Endothelial cell of umbilical vein (primary cell): ENCODE results near the gene FAM107A. TPM values are rescaled to one million over a fixed set of nuclear protein-coding genes. Genes with fewer than 3 reads are reported as not detected.

Experiments
- BruUV-seq: library from RNA; stranded (reverse); fragments of 400-500 nt; replicated peaks from 2 replicates; lab custom pipeline; 2021; lab: Mats Ljungman, UMichigan
- CTCF ChIA-PET: fragments of 300-600, 350-600 bp; sonication (Branson Sonifier 250); formaldehyde crosslinking; loops from one replicate; lab custom pipeline; 2021; ENCODE audit warnings: antibody characterized with exemption, inconsistent platforms; lab: Charles Lee
- POLR2A ChIA-PET: fragments of 300-600, 350-600 bp; sonication (Branson Sonifier 250); formaldehyde crosslinking; loops from one replicate; lab custom pipeline; 2021; ENCODE audit warnings: antibody characterized with exemption, inconsistent platforms; lab: Charles Lee
- DNase-seq: peaks from one replicate; pipeline ENCODE4 v3.0.0-alpha.2; 2011; ENCODE audit warnings: low read depth, low spot score
- FAIRE-seq: peaks from 2 replicates; lab custom pipeline; 2011; peaks lifted over from hg19 to GRCh38; lab: Jason Lieb, UNC
- H2AFZ ChIP-seq: 2 replicates; pipeline ENCODE4 v1.6.0; 2012; ENCODE audit warnings: low read depth, low read length, control low read depth, inconsistent platforms
- H3K27ac ChIP-seq: 2 replicates; pipeline ENCODE4 v1.5.1; 2011; ENCODE audit warnings: low read depth, mild to moderate bottlenecking, control low read depth, low read length, moderate library complexity; ENCODE audit not compliant: insufficient read depth
- H3K27me3 ChIP-seq, 2 experiments: 2 replicates each; pipeline versions ENCODE4 v1.6.0 to v1.6.1; 2011; ENCODE audit warnings: low read length in 2 of 2, mixed read lengths in 1 of 2; ENCODE audit not compliant: control insufficient read depth in 2 of 2, insufficient read depth in 2 of 2
- H3K36me3 ChIP-seq, 2 experiments: 2 replicates in 1 of 2; 3 replicates in 1 of 2; pipeline ENCODE4 v1.5.1; 2011; ENCODE audit warnings: low read length in 2 of 2, mild to moderate bottlenecking in 1 of 2, moderate library complexity in 1 of 2; ENCODE audit not compliant: control insufficient read depth in 2 of 2, insufficient read depth in 2 of 2; ENCODE audit errors: extremely low read depth in 1 of 2
- H3K4me1 ChIP-seq: 3 replicates; pipeline ENCODE4 v1.5.1; 2011; ENCODE audit warnings: mild to moderate bottlenecking, low read length; ENCODE audit not compliant: control insufficient read depth, insufficient read depth; ENCODE audit errors: extremely low read depth
- H3K4me2 ChIP-seq: 2 replicates; pipeline ENCODE4 v1.6.1; 2011; ENCODE audit warnings: low read length, control low read depth, mixed read lengths; ENCODE audit not compliant: insufficient read depth
- H3K4me3 ChIP-seq, 3 experiments: fragments of 200-600 bp in 1 of 3; sonication (generic), shearing (Covaris generic) in 1 of 3; replicated peaks in 1 of 3; 2 replicates each; pipeline ENCODE4 v1.5.1; 2011 to 2016; ENCODE audit warnings: control low read depth in 3 of 3, low read length in 3 of 3, mild to moderate bottlenecking in 2 of 3, inconsistent platforms in 1 of 3, low read depth in 1 of 3, moderate library complexity in 1 of 3; ENCODE audit not compliant: insufficient read depth in 1 of 3
- H3K79me2 ChIP-seq: 2 replicates; pipeline ENCODE4 v1.6.0; 2012; ENCODE audit warnings: low read length, inconsistent platforms; ENCODE audit not compliant: control insufficient read depth, insufficient read depth
- H3K9ac ChIP-seq: replicated peaks from 2 replicates; pipeline ENCODE3; 2011; ENCODE audit warnings: low read length, control low read depth; ENCODE audit not compliant: insufficient read depth; ENCODE audit errors: extremely low read depth
- H3K9me1 ChIP-seq: replicated peaks from 3 replicates; pipeline ENCODE4 v1.6.0; 2011; ENCODE audit warnings: mild to moderate bottlenecking, low read length; ENCODE audit not compliant: control insufficient read depth, insufficient read depth; ENCODE audit errors: extremely low read depth
- H3K9me3 ChIP-seq: replicated peaks from 2 replicates; pipeline ENCODE4 v1.5.1; 2012; ENCODE audit warnings: low read length, inconsistent platforms; ENCODE audit not compliant: control insufficient read depth, insufficient read depth
- H4K20me1 ChIP-seq: replicated peaks from 2 replicates; pipeline ENCODE3; 2011; ENCODE audit warnings: mild to moderate bottlenecking, low read length; ENCODE audit not compliant: control insufficient read depth, insufficient read depth; ENCODE audit errors: extremely low read depth
- EZH2 ChIP-seq: IDR thresholded peaks from 2 replicates; pipeline ENCODE4 v1.6.1; 2012; ENCODE audit warnings: borderline replicate concordance, low read depth, mild to moderate bottlenecking, moderate library complexity, low read length, inconsistent platforms; ENCODE audit not compliant: severe bottlenecking
- FOS ChIP-seq: IDR thresholded peaks from 2 replicates; pipeline ENCODE4 v1.6.1; 2011; ENCODE audit warnings: mild to moderate bottlenecking, low read length, moderate library complexity, borderline replicate concordance; ENCODE audit not compliant: insufficient read depth
- GATA2 ChIP-seq: IDR thresholded peaks from 2 replicates; pipeline ENCODE4 v1.7.0; 2011; ENCODE audit warnings: low read depth, mild to moderate bottlenecking, moderate library complexity, mixed read lengths, low read length; ENCODE audit not compliant: insufficient read length, insufficient read depth
- JUN ChIP-seq: IDR thresholded peaks from 2 replicates; pipeline ENCODE4 v1.6.1; 2011; ENCODE audit warnings: borderline replicate concordance, low read depth; ENCODE audit not compliant: insufficient read length, insufficient read depth
- MYC ChIP-seq: IDR thresholded peaks from one replicate; pipeline ENCODE4 v1.6.1; 2011; ENCODE audit warnings: mild to moderate bottlenecking, low read depth, low read length
- POLR2A ChIP-seq: IDR thresholded peaks from 2 replicates; pipeline ENCODE4 v1.6.1; 2012; ENCODE audit warnings: low read depth, mild to moderate bottlenecking, control low read depth, low read length
- POLR2AphosphoS5 ChIP-seq: IDR thresholded peaks from 2 replicates; pipeline ENCODE4 v1.6.1; 2012; ENCODE audit warnings: low read depth, mild to moderate bottlenecking, control low read depth, low read length, moderate library complexity; ENCODE audit not compliant: insufficient read depth
- dilution Hi-C: fragments of 300-500 bp; cut with MboI; formaldehyde crosslinking; loops from one replicate; pipeline ENCODE4 v1.15.0; 2019; ENCODE audit warnings: low sequenced_read_pairs; ENCODE audit not compliant: extremely low pct_ligation_motif_present
- intact Hi-C: fragments of 100-400 bp; cut with micrococcal nuclease; formaldehyde crosslinking; loops from one replicate; pipeline ENCODE4 v1.10.0; 2022
- polyA plus RNA-seq, 4 experiments: library from polyadenylated mRNA; depleted of rRNA in 3 of 4; stranded (reverse) in 3 of 4; unstranded in 1 of 4; fragments of >200 nt; gene quantifications; 2 replicates each; pipeline versions ENCODE4 v1.2.1 to v1.2.3, GENCODE V29; 2011 to 2012; ENCODE audit warnings: missing spikeins in 1 of 4
- total RNA-seq: library from RNA; stranded (reverse); gene quantifications from 2 replicates; pipeline ENCODE4 v1.2.3, GENCODE V29; 2021
- TF ChIP-seq, protein P1 (sequence below), 2 donors: IDR thresholded peaks; 1 replicate in 1 of 2; 2 replicates in 1 of 2; pipeline ENCODE4 v1.5.1; 2011; ENCODE audit warnings: low read length in 2 of 2, mild to moderate bottlenecking in 2 of 2, moderate library complexity in 2 of 2, control low read depth in 1 of 2, inconsistent platforms in 1 of 2, low read depth in 1 of 2; ENCODE audit not compliant: insufficient read depth in 1 of 2; ENCODE audit errors: extremely low read depth in 1 of 2
- TF ChIP-seq, protein P2 (sequence below): IDR thresholded peaks from 2 replicates; pipeline ENCODE4 v1.6.1; 2011; ENCODE audit not compliant: insufficient read depth, insufficient read length

Gene FAM107A
- total and polyA plus RNA-seq, 2 donors (not counting 3 experiments of a cell fraction or from before 2014, with no cell fraction given), result 5.7 to 10.7 TPM

DNA sequence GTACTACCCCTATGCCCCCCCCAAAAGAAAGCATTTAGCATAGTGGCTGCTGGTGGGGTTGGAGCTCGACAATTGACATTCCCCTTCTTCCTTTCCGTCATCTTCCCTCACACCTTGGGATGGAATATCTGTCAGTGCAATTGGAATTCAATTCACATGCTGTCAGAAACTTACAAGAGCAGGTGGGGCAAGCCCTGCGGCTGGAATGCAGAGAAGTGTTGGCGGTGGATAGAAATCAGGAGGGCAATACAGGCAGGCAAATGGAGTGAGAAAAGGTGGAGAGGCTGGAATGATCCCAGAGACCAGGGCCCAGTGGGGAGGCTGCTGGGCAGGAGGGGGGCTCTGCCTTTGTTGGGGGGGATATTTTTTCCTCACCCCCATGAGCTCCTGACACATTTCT, 45.2 kb upstream of the FAM107A start:
- Histone ChIP-seq H3K9ac (no peak overlapping the region), H3K9me3 (no peaks in the 10 kb centered on the region), H3K27me3 (no peaks in the 10 kb centered on the region), H2AFZ (no peak overlapping the region), H3K27ac (no peak overlapping the region), H3K4me2 (no peak overlapping the region), H3K36me3 (no peaks in the 10 kb centered on the region), H4K20me1 (no peaks in the 10 kb centered on the region), H3K79me2 (no peaks in the 10 kb centered on the region), H3K9me1 (no peaks in the 10 kb centered on the region), H3K4me1 (peaks cover 6% of the 10 kb centered on the region), H3K4me3 (no peak overlapping the region)
- DNase-seq, result no peak
- CTCF ChIA-PET, result interaction anchor here (2.0 kb wide), 1 partner anchor 53 kb away, joined by 8 read pairs; no protein-coding TSS in a partner anchor
- POLR2A ChIA-PET, result no interaction called here
- dilution Hi-C loops, result no loop called here
- no TSS peak for BruUV-seq
- no peak for TF ChIP-seq POLR2AphosphoS5
- TF ChIP-seq POLR2A, result no peak
- no peak for TF ChIP-seq MYC
- no peak for TF ChIP-seq FOS
- TF ChIP-seq, protein P1, sequence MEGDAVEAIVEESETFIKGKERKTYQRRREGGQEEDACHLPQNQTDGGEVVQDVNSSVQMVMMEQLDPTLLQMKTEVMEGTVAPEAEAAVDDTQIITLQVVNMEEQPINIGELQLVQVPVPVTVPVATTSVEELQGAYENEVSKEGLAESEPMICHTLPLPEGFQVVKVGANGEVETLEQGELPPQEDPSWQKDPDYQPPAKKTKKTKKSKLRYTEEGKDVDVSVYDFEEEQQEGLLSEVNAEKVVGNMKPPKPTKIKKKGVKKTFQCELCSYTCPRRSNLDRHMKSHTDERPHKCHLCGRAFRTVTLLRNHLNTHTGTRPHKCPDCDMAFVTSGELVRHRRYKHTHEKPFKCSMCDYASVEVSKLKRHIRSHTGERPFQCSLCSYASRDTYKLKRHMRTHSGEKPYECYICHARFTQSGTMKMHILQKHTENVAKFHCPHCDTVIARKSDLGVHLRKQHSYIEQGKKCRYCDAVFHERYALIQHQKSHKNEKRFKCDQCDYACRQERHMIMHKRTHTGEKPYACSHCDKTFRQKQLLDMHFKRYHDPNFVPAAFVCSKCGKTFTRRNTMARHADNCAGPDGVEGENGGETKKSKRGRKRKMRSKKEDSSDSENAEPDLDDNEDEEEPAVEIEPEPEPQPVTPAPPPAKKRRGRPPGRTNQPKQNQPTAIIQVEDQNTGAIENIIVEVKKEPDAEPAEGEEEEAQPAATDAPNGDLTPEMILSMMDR (IDR thresholded peaks at IDR 0.05; ENCODE audit: extremely low read depth in 1 of 2, insufficient read depth in 1 of 2, low read depth in 1 of 2, low read length in 2 of 2), result no peak
- TF ChIP-seq GATA2, result no peak
- no peak for TF ChIP-seq JUN
- TF ChIP-seq EZH2, result no peak
- TF ChIP-seq, protein P2, sequence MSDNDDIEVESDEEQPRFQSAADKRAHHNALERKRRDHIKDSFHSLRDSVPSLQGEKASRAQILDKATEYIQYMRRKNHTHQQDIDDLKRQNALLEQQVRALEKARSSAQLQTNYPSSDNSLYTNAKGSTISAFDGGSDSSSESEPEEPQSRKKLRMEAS, result no peak
- intact Hi-C loops, result no loop called here
- no peak for FAIRE-seq
